GM23338 (cell line): ENCODE measurements around the gene PPFIA2. TPM values are rescaled to one million over a fixed set of nuclear protein-coding genes. Genes with fewer than 3 reads are reported as not detected.

Experiments used
- ATAC-seq: fragments of 200-7000 bp; cut with Tn5 transposase; 3 replicates; pipeline ENCODE4 v1.9.1; 2020
- DNase-seq: peaks from one replicate; pipeline ENCODE4 v3.0.0-alpha.2; 2015; ENCODE audit warnings: low spot score
- H2AFZ ChIP-seq: fragments of 200-600 bp; sonication (generic); 2 replicates; pipeline ENCODE4 v1.8.0; 2016; ENCODE audit warnings: antibody characterized with exemption, mild to moderate bottlenecking, moderate library complexity
- H3F3A ChIP-seq: fragments of 200-600 bp; sonication (generic); replicated peaks from 2 replicates; pipeline ENCODE4 v1.8.0; 2017; ENCODE audit warnings: antibody characterized with exemption, mixed run types, low read depth
- H3K27ac ChIP-seq: fragments of 200-600 bp; sonication (generic); 2 replicates; pipeline ENCODE4 v1.6.1; 2016; ENCODE audit warnings: low read depth
- H3K27me3 ChIP-seq: fragments of 200-600 bp; sonication (generic); 2 replicates; pipeline ENCODE4 v1.8.0; 2016; ENCODE audit warnings: mild to moderate bottlenecking, mixed run types, moderate library complexity; ENCODE audit not compliant: insufficient read depth
- H3K36me3 ChIP-seq: fragments of 200-600 bp; sonication (generic); 2 replicates; pipeline ENCODE4 v1.8.0; 2016; ENCODE audit warnings: mild to moderate bottlenecking; ENCODE audit not compliant: insufficient read depth
- H3K4me1 ChIP-seq: fragments of 200-600 bp; sonication (generic); 2 replicates; pipeline ENCODE4 v1.8.0; 2016; ENCODE audit warnings: mild to moderate bottlenecking, moderate library complexity; ENCODE audit not compliant: insufficient read depth
- H3K4me2 ChIP-seq: fragments of 200-600 bp; sonication (generic); 2 replicates; pipeline ENCODE4 v1.7.1; 2017; ENCODE audit warnings: mixed run types
- H3K4me3 ChIP-seq: fragments of 200-600 bp; sonication (generic); 2 replicates; pipeline ENCODE4 v1.6.1; 2016; ENCODE audit warnings: mixed run types
- H3K79me2 ChIP-seq: fragments of 200-600 bp; sonication (generic); replicated peaks from 2 replicates; pipeline ENCODE4 v1.8.0; 2017; ENCODE audit warnings: mild to moderate bottlenecking; ENCODE audit not compliant: insufficient read depth
- H3K9me2 ChIP-seq: fragments of 200-600 bp; sonication (generic); 2 replicates; pipeline ENCODE4 v1.8.0; 2017; ENCODE audit not compliant: insufficient read depth
- H4K20me1 ChIP-seq: fragments of 200-600 bp; sonication (generic); replicated peaks from 2 replicates; pipeline ENCODE4 v1.8.0; 2017; ENCODE audit warnings: mild to moderate bottlenecking; ENCODE audit not compliant: insufficient read depth
- H3K27ac Mint-ChIP-seq: 2 replicates; pipeline ENCODE4 v1.8.0; 2020; ENCODE audit warnings: inconsistent platforms, mild to moderate bottlenecking, moderate library complexity, mixed read lengths
- H3K27me3 Mint-ChIP-seq: 3 replicates; pipeline ENCODE4 v1.8.0; 2022; ENCODE audit warnings: low read depth, mild to moderate bottlenecking, moderate library complexity, mixed read lengths, inconsistent platforms; ENCODE audit not compliant: insufficient read depth, poor library complexity
- H3K36me3 Mint-ChIP-seq: 3 replicates; pipeline ENCODE4 v1.8.0; 2021; ENCODE audit warnings: low read depth, mild to moderate bottlenecking, inconsistent platforms, moderate library complexity, mixed read lengths
- H3K4me1 Mint-ChIP-seq: 3 replicates; pipeline ENCODE4 v1.8.0; 2020; ENCODE audit warnings: mild to moderate bottlenecking, inconsistent platforms, mixed read lengths
- H3K4me3 Mint-ChIP-seq: 3 replicates; pipeline ENCODE4 v1.8.0; 2021; ENCODE audit warnings: moderate library complexity, mild to moderate bottlenecking, inconsistent platforms, mixed read lengths
- H3K9me3 Mint-ChIP-seq: 3 replicates; pipeline ENCODE4 v1.8.0; 2020; ENCODE audit warnings: moderate library complexity, mild to moderate bottlenecking, inconsistent platforms, mixed read lengths
- CREB1 ChIP-seq: fragments of 250-450 bp; sonication (Bioruptor Pico); IDR thresholded peaks from 2 replicates; pipeline ENCODE4 v1.5.0; 2020; ENCODE audit warnings: low read depth, mild to moderate bottlenecking, moderate library complexity
- ETS1 ChIP-seq: IDR thresholded peaks from 2 replicates; pipeline ENCODE4 v1.6.1; 2016; ENCODE audit warnings: antibody characterized with exemption
- NANOG ChIP-seq: IDR thresholded peaks from 2 replicates; pipeline ENCODE4 v1.6.1; 2016; ENCODE audit warnings: antibody characterized with exemption, borderline replicate concordance
- POLR2AphosphoS5 ChIP-seq: IDR thresholded peaks from 2 replicates; pipeline ENCODE4 v1.6.1; 2016; ENCODE audit warnings: antibody characterized with exemption, low read depth
- STAT1 ChIP-seq: IDR thresholded peaks from one replicate; pipeline ENCODE4 v1.6.1; 2016; ENCODE audit warnings: antibody characterized with exemption; ENCODE audit not compliant: unreplicated experiment
- ZNF462 ChIP-seq: fragments of 250-450 bp; sonication (Bioruptor Pico); IDR thresholded peaks from 2 replicates; pipeline ENCODE4 v1.5.0; 2020; ENCODE audit warnings: mild to moderate bottlenecking, moderate library complexity
- polyA plus RNA-seq: library from polyadenylated mRNA; unstranded; fragments of >200 nt; fragmentation: Nextera tagmentation; extraction: Ambion mirVana; gene quantifications from 2 replicates; pipeline ENCODE4 v1.2.1, GENCODE V29; 2016
- total RNA-seq: library from RNA; depleted of rRNA; stranded (reverse); fragments of >200 nt; shearing (Covaris generic); gene quantifications from 2 replicates; pipeline ENCODE4 v1.2.3, GENCODE V29; 2014
- TF ChIP-seq, protein P1 (sequence below): IDR thresholded peaks from one replicate; pipeline ENCODE4 v1.6.1; 2018; ENCODE audit warnings: antibody characterized with exemption; ENCODE audit not compliant: unreplicated experiment
- TF ChIP-seq, protein P2 (sequence below), 2 experiments: fragments of 200-600 bp in 1 of 2; sonication (generic) in 1 of 2; conservative IDR thresholded peaks; 2 replicates each; pipeline versions ENCODE4 v1.5.1 to v1.6.1; 2016 to 2017; ENCODE audit warnings: antibody characterized with exemption in 2 of 2, low read depth in 2 of 2, mild to moderate bottlenecking in 2 of 2, moderate library complexity in 1 of 2

Gene PPFIA2
- total and polyA plus RNA-seq, 2 experiments from 2014 or later = 5.4 to 7.2 TPM

- Histone ChIP-seq H3K36me3 (no peaks in the 10 kb centered on the region), H3K27ac (no peak overlapping the region), H4K20me1 (no peaks in the 10 kb centered on the region), H3K4me2 (no peak overlapping the region), H3K4me3 (no peak overlapping the region), H3K9me2 (no peaks in the 10 kb centered on the region), H3K27me3 (no peaks in the 10 kb centered on the region), H2AFZ (no peak overlapping the region), H3K79me2 (no peaks in the 10 kb centered on the region), H3F3A (no peaks in the 10 kb centered on the region), H3K4me1 (no peaks in the 10 kb centered on the region)
- no peaks in the 10 kb centered on the region for H3K36me3 Mint-ChIP-seq
- H3K27me3 Mint-ChIP-seq = no peaks in the 10 kb centered on the region
- H3K4me3 Mint-ChIP-seq = no peak overlapping the region
- ATAC-seq (no peak), DNase-seq (no peak)
- H3K27ac Mint-ChIP-seq = no peak overlapping the region
- peaks cover 5% of the 10 kb centered on the region; the same call in 2 of the 3 replicates for H3K4me1 Mint-ChIP-seq
- no peaks in the 10 kb centered on the region; the same call in 2 of the 3 replicates for H3K9me3 Mint-ChIP-seq
- TF ChIP-seq ZNF462 (CRISPR knock-in tag) (no peak), NANOG (no peak), POLR2AphosphoS5 (no peak), STAT1 (no peak)
Observed at GRCh38 chr12:81633127-81633526, 126.0 kb downstream of the PPFIA2 start.

DNA sequence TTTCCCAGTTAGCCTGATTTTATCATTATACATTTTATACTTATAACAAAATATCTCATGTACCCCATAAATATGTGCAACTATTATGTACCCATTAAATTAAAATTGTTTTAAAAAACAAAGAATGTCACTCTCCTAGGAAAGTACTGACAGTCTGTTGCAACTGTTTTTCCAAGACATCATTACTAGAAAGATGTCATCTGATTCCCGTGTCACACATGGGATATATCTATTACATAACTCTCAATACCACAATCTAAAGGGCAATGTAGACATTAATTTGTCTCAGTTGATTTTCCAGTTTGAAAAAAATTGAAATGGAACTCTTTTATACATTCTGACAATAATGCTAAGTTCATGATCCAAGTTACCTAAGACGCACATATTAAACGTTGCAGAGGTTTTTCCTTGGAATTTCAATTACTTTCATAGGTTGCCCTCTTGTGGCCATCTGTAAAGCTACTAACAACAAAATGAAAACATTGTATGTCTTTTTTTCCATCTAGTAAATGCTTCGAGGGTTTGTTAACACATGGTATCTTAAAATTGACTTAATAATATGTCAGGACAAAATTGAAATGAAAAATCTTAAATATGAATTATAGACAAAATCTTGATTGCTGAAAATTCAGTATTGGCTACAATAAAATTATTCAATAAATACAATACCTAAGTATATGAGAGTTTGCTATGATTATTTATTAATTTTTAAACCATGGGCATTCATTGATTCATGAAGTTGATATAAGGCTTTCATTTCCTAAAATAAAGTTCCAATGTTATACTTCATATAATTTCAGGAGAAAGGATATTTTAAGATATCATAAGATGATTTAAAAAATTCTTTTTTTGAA is 131.6 kb downstream of the PPFIA2 start:
- Histone ChIP-seq H2AFZ (no peak overlapping the region), H3K9me2 (no peaks in the 10 kb centered on the region)
- TF ChIP-seq ETS1 (no peak), CREB1 (CRISPR knock-in tag) (no peak)
- TF ChIP-seq, protein P1, sequence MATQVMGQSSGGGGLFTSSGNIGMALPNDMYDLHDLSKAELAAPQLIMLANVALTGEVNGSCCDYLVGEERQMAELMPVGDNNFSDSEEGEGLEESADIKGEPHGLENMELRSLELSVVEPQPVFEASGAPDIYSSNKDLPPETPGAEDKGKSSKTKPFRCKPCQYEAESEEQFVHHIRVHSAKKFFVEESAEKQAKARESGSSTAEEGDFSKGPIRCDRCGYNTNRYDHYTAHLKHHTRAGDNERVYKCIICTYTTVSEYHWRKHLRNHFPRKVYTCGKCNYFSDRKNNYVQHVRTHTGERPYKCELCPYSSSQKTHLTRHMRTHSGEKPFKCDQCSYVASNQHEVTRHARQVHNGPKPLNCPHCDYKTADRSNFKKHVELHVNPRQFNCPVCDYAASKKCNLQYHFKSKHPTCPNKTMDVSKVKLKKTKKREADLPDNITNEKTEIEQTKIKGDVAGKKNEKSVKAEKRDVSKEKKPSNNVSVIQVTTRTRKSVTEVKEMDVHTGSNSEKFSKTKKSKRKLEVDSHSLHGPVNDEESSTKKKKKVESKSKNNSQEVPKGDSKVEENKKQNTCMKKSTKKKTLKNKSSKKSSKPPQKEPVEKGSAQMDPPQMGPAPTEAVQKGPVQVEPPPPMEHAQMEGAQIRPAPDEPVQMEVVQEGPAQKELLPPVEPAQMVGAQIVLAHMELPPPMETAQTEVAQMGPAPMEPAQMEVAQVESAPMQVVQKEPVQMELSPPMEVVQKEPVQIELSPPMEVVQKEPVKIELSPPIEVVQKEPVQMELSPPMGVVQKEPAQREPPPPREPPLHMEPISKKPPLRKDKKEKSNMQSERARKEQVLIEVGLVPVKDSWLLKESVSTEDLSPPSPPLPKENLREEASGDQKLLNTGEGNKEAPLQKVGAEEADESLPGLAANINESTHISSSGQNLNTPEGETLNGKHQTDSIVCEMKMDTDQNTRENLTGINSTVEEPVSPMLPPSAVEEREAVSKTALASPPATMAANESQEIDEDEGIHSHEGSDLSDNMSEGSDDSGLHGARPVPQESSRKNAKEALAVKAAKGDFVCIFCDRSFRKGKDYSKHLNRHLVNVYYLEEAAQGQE = no peak
- TF ChIP-seq, protein P2, sequence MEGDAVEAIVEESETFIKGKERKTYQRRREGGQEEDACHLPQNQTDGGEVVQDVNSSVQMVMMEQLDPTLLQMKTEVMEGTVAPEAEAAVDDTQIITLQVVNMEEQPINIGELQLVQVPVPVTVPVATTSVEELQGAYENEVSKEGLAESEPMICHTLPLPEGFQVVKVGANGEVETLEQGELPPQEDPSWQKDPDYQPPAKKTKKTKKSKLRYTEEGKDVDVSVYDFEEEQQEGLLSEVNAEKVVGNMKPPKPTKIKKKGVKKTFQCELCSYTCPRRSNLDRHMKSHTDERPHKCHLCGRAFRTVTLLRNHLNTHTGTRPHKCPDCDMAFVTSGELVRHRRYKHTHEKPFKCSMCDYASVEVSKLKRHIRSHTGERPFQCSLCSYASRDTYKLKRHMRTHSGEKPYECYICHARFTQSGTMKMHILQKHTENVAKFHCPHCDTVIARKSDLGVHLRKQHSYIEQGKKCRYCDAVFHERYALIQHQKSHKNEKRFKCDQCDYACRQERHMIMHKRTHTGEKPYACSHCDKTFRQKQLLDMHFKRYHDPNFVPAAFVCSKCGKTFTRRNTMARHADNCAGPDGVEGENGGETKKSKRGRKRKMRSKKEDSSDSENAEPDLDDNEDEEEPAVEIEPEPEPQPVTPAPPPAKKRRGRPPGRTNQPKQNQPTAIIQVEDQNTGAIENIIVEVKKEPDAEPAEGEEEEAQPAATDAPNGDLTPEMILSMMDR (conservative IDR thresholded peaks at IDR 0.05; ENCODE audit: low read depth in 2 of 2) = peak; percentile 67 to 86

More for the DNA sequence above, 131.6 kb downstream of the PPFIA2 start:
- Histone ChIP-seq H3K27ac (no peak overlapping the region), H3K4me1 (no peaks in the 10 kb centered on the region), H3K4me3 (no peak overlapping the region), H3K4me2 (no peak overlapping the region), H3K79me2 (no peaks in the 10 kb centered on the region), H3F3A (no peaks in the 10 kb centered on the region), H3K36me3 (no peaks in the 10 kb centered on the region), H4K20me1 (no peaks in the 10 kb centered on the region), H3K27me3 (no peaks in the 10 kb centered on the region)
- no peaks in the 10 kb centered on the region for H3K9me3 Mint-ChIP-seq
- H3K27me3 Mint-ChIP-seq = no peaks in the 10 kb centered on the region
- no peak overlapping the region for H3K4me3 Mint-ChIP-seq
- peaks cover 5% of the 10 kb centered on the region; the same call in 2 of the 3 replicates for H3K4me1 Mint-ChIP-seq
- DNase-seq = peak; percentile 75
- H3K36me3 Mint-ChIP-seq = no peaks in the 10 kb centered on the region
- ATAC-seq = no peak
- no peak overlapping the region for H3K27ac Mint-ChIP-seq
